HG03060 (cell line): ENCODE measurements around the gene SUGCT.
"Not testable (repeated sequence)": the region's sequence is repeated elsewhere in the genome, so short reads cannot be mapped to it uniquely, and the experiment has no call there.

Experiments
- ATAC-seq: cut with Tn5 transposase; IDR thresholded peaks from one replicate; pipeline ENCODE4 v1.9.1; 2021; ENCODE audit warnings: low read depth, moderate number of reproducible peaks; ENCODE audit not compliant: unreplicated experiment

SUGCT gene

GRCh38 chr7:40137563-40137962 is 2.8 kb downstream of the SUGCT start:
- no peak for ATAC-seq

GRCh38 chr7:40138973-40139372 is 4.2 kb downstream of the SUGCT start:
- ATAC-seq, result no peak

GRCh38 chr7:40139891-40140290 is 5.1 kb downstream of the SUGCT start:
- ATAC-seq, result not testable (repeated sequence)

- not testable (repeated sequence) for ATAC-seq
These were observed 7.1 kb downstream of the SUGCT start for GRCh38 chr7:40141916-40142315.

GRCh38 chr7:40145596-40146130 is 10.9 kb downstream of the SUGCT start:
- not testable (repeated sequence) for ATAC-seq

- ATAC-seq, result no peak
These were observed 12.8 kb downstream of the SUGCT start for GRCh38 chr7:40147371-40148246.

GRCh38 chr7:40148247-40148580 is 13.4 kb downstream of the SUGCT start:
- ATAC-seq, result not testable (repeated sequence)

GRCh38 chr7:40148671-40149070 is 13.9 kb downstream of the SUGCT start:
- ATAC-seq, result no peak

- no peak for ATAC-seq
These were observed 16.7 kb downstream of the SUGCT start for GRCh38 chr7:40151504-40151903.

GRCh38 chr7:40156988-40157387 is 22.2 kb downstream of the SUGCT start:
- ATAC-seq, result no peak

- no peak for ATAC-seq
These were observed 27.7 kb downstream of the SUGCT start for GRCh38 chr7:40162516-40162915.

GRCh38 chr7:40165216-40165615 is 30.4 kb downstream of the SUGCT start:
- no peak for ATAC-seq

- no peak for ATAC-seq
These were observed 32.5 kb downstream of the SUGCT start for GRCh38 chr7:40167291-40167690.

- ATAC-seq, result not testable (repeated sequence)
These were observed 33.5 kb downstream of the SUGCT start for GRCh38 chr7:40168266-40168665.

- not testable (repeated sequence) for ATAC-seq
These were observed 38.3 kb downstream of the SUGCT start for GRCh38 chr7:40173121-40173520.

GRCh38 chr7:40175256-40175655 is 40.5 kb downstream of the SUGCT start:
- not testable (repeated sequence) for ATAC-seq

- ATAC-seq, result no peak
These were observed 41.1 kb downstream of the SUGCT start for GRCh38 chr7:40175725-40176510.

GRCh38 chr7:40177071-40177470 is 42.3 kb downstream of the SUGCT start:
- ATAC-seq, result no peak

GRCh38 chr7:40182452-40182851 is 47.6 kb downstream of the SUGCT start:
- no peak for ATAC-seq

GRCh38 chr7:40186586-40186985 is 51.8 kb downstream of the SUGCT start:
- ATAC-seq, result no peak

- ATAC-seq, result no peak
These were observed 57.2 kb downstream of the SUGCT start for GRCh38 chr7:40192036-40192435.
